IMR-90 (cell line): ENCODE data around the gene GTF2A1. TPM values are rescaled to one million over a fixed set of nuclear protein-coding genes. Genes with fewer than 3 reads are reported as not detected.

Experiments used
- ATAC-seq: fragments of 200-7000 bp; cut with Tn5 transposase; 2 replicates; pipeline ENCODE4 v1.9.1; 2020; ENCODE audit warnings: low read depth, mild to moderate bottlenecking, moderate library complexity
- BruUV-seq: library from RNA; stranded (reverse); fragments of 400-500 nt; replicated peaks from 2 replicates; lab custom pipeline; 2021; lab: Mats Ljungman, UMichigan
- CTCF ChIA-PET: fragments of 300-600 bp; formaldehyde crosslinking; extraction: SDS; loops from one replicate; lab custom pipeline; 2021; ENCODE audit warnings: antibody characterized with exemption; lab: Yijun Ruan, JAX
- POLR2A ChIA-PET: fragments of 300-600 bp; sonication (Branson Sonifier 250); formaldehyde crosslinking; loops from one replicate; lab custom pipeline; 2022; ENCODE audit warnings: antibody characterized with exemption; ENCODE audit not compliant: unreplicated experiment; lab: Charles Lee
- DNase-seq: peaks from one replicate; pipeline ENCODE4 v3.0.0; 2013
- H2AFZ ChIP-seq: replicated peaks from 2 replicates; pipeline ENCODE3; 2013; ENCODE audit warnings: low read length, mild to moderate bottlenecking; ENCODE audit not compliant: poor library complexity
- H2AK5ac ChIP-seq: 2 replicates; pipeline ENCODE4 v1.6.1; 2013; ENCODE audit warnings: low read depth, low read length, inconsistent platforms
- H2AK9ac ChIP-seq: replicated peaks from 2 replicates; pipeline ENCODE3; 2013; ENCODE audit warnings: mild to moderate bottlenecking, low read depth, low read length, moderate library complexity; ENCODE audit not compliant: poor library complexity
- H2BK120ac ChIP-seq: 2 replicates; pipeline ENCODE4 v1.6.1; 2013; ENCODE audit warnings: low read depth, low read length, inconsistent platforms
- H2BK15ac ChIP-seq: 3 replicates; pipeline ENCODE4 v1.6.1; 2013; ENCODE audit warnings: low read depth, low read length, inconsistent platforms
- H2BK20ac ChIP-seq: 2 replicates; pipeline ENCODE4 v1.6.1; 2013; ENCODE audit warnings: low read depth, mild to moderate bottlenecking, inconsistent platforms, low read length, moderate library complexity
- H2BK5ac ChIP-seq: 2 replicates; pipeline ENCODE4 v1.6.1; 2013; ENCODE audit warnings: mild to moderate bottlenecking, low read depth, low read length, inconsistent platforms; ENCODE audit not compliant: poor library complexity, severe bottlenecking
- H3K14ac ChIP-seq: replicated peaks from 2 replicates; pipeline ENCODE4 v1.6.1; 2013; ENCODE audit warnings: low read depth, low read length, inconsistent platforms
- H3K18ac ChIP-seq: 2 replicates; pipeline ENCODE4 v1.6.1; 2013; ENCODE audit warnings: low read depth, low read length, control low read depth
- H3K23ac ChIP-seq: 2 replicates; pipeline ENCODE4 v1.6.1; 2013; ENCODE audit warnings: low read depth, low read length, inconsistent platforms
- H3K27ac ChIP-seq: 2 replicates; pipeline ENCODE4 v1.5.1; 2013; ENCODE audit warnings: mild to moderate bottlenecking, control low read depth, low read length; ENCODE audit not compliant: insufficient read depth
- H3K27me3 ChIP-seq: 2 replicates; pipeline ENCODE4 v1.6.1; 2013; ENCODE audit warnings: low read length; ENCODE audit not compliant: control insufficient read depth, insufficient read depth
- H3K36me3 ChIP-seq: 2 replicates; pipeline ENCODE4 v1.6.1; 2013; ENCODE audit warnings: low read length, mixed read lengths; ENCODE audit not compliant: control insufficient read depth, insufficient read depth
- H3K4ac ChIP-seq: 2 replicates; pipeline ENCODE4 v1.6.1; 2013; ENCODE audit warnings: low read depth, low read length, inconsistent platforms
- H3K4me1 ChIP-seq: 2 replicates; pipeline ENCODE4 v1.6.1; 2013; ENCODE audit warnings: low read length, mixed read lengths; ENCODE audit not compliant: control insufficient read depth, insufficient read depth
- H3K4me2 ChIP-seq: 2 replicates; pipeline ENCODE4 v1.6.1; 2013; ENCODE audit warnings: low read depth, mild to moderate bottlenecking, control low read depth, low read length, moderate library complexity
- H3K4me3 ChIP-seq: 2 replicates; pipeline ENCODE4 v1.5.1; 2013; ENCODE audit warnings: low read depth, mild to moderate bottlenecking, control low read depth, low read length, moderate library complexity; ENCODE audit not compliant: insufficient read depth
- H3K56ac ChIP-seq: 2 replicates; pipeline ENCODE4 v1.6.1; 2013; ENCODE audit warnings: low read length, inconsistent platforms; ENCODE audit not compliant: insufficient read depth; ENCODE audit errors: extremely low read depth
- H3K79me1 ChIP-seq, 2 experiments: 2 replicates each; pipeline ENCODE4 v1.6.1; 2013; ENCODE audit warnings: low read length in 2 of 2, inconsistent platforms in 1 of 2, low read depth in 1 of 2
- H3K9ac ChIP-seq: 2 replicates; pipeline ENCODE4 v1.6.1; 2013; ENCODE audit warnings: low read depth, low read length, control low read depth
- H3K9me1 ChIP-seq: 2 replicates; pipeline ENCODE4 v1.6.1; 2013; ENCODE audit warnings: low read length, inconsistent platforms; ENCODE audit not compliant: insufficient read depth
- H3K9me3 ChIP-seq: 2 replicates; pipeline ENCODE4 v1.6.1; 2013; ENCODE audit warnings: low read length; ENCODE audit not compliant: control insufficient read depth, insufficient read depth
- H4K20me1 ChIP-seq: 2 replicates; pipeline ENCODE4 v1.6.1; 2013; ENCODE audit warnings: low read length, inconsistent platforms; ENCODE audit not compliant: insufficient read depth
- H4K5ac ChIP-seq: 2 replicates; pipeline ENCODE4 v1.6.1; 2013; ENCODE audit warnings: mild to moderate bottlenecking, low read depth, low read length, control low read depth
- H4K8ac ChIP-seq, 2 experiments: 2 replicates each; pipeline ENCODE4 v1.6.1; 2013; ENCODE audit warnings: low read depth in 2 of 2, low read length in 2 of 2, control low read depth in 1 of 2, inconsistent platforms in 1 of 2
- H4K91ac ChIP-seq: 2 replicates; pipeline ENCODE4 v1.6.1; 2013; ENCODE audit warnings: low read depth, low read length, inconsistent platforms; ENCODE audit not compliant: insufficient read depth
- BHLHE40 ChIP-seq: fragments of 150-350 bp; IDR thresholded peaks from 2 replicates; pipeline ENCODE4 v1.6.1; 2016; ENCODE audit warnings: mild to moderate bottlenecking, low read depth, low read length
- CEBPB ChIP-seq: IDR thresholded peaks from 2 replicates; pipeline ENCODE4 v1.6.1; 2012; ENCODE audit warnings: low read depth, low read length, improper control_type of control experiment
- CHD1 ChIP-seq: IDR thresholded peaks from 2 replicates; pipeline ENCODE4 v1.6.1; 2012; ENCODE audit warnings: low read depth, low read length, improper control_type of control experiment
- CTCF ChIP-seq: conservative IDR thresholded peaks from 2 replicates; pipeline ENCODE4 v1.5.1; 2012; ENCODE audit warnings: mild to moderate bottlenecking, low read depth, low read length, improper control_type of control experiment
- ELK1 ChIP-seq: fragments of 150-350 bp; IDR thresholded peaks from 2 replicates; pipeline ENCODE4 v1.6.1; 2016; ENCODE audit warnings: low read depth, mild to moderate bottlenecking, low read length, moderate library complexity, borderline replicate concordance
- FOS ChIP-seq: fragments of 150-350 bp; IDR thresholded peaks from 2 replicates; pipeline ENCODE4 v1.6.1; 2016; ENCODE audit warnings: low read depth, low read length
- MAFK ChIP-seq: IDR thresholded peaks from 2 replicates; pipeline ENCODE4 v1.6.1; 2012; ENCODE audit warnings: low read depth, low read length, improper control_type of control experiment
- MAZ ChIP-seq: IDR thresholded peaks from 2 replicates; pipeline ENCODE4 v1.6.1; 2012; ENCODE audit warnings: low read depth, mild to moderate bottlenecking, low read length, improper control_type of control experiment, moderate library complexity, borderline replicate concordance
- MXI1 ChIP-seq: IDR thresholded peaks from 2 replicates; pipeline ENCODE4 v1.6.1; 2012; ENCODE audit warnings: low read depth, mild to moderate bottlenecking, low read length, moderate library complexity, borderline replicate concordance
- NFE2L2 ChIP-seq: fragments of 150-350 bp; IDR thresholded peaks from 2 replicates; pipeline ENCODE4 v1.6.1; 2016; ENCODE audit warnings: low read depth, mild to moderate bottlenecking, low read length
- POLR2A ChIP-seq: IDR thresholded peaks from 2 replicates; pipeline ENCODE4 v1.6.1; 2012; ENCODE audit warnings: mild to moderate bottlenecking, low read depth, low read length
- RAD21 ChIP-seq: IDR thresholded peaks from 2 replicates; pipeline ENCODE4 v1.6.1; 2012; ENCODE audit warnings: low read length, improper control_type of control experiment
- RCOR1 ChIP-seq: IDR thresholded peaks from 2 replicates; pipeline ENCODE4 v1.6.1; 2012; ENCODE audit warnings: mild to moderate bottlenecking, low read length, improper control_type of control experiment; ENCODE audit not compliant: insufficient replicate concordance
- RFX5 ChIP-seq: IDR thresholded peaks from 2 replicates; pipeline ENCODE4 v1.8.0; 2012; ENCODE audit warnings: low read depth, mild to moderate bottlenecking, low read length, moderate library complexity
- SMC3 ChIP-seq: fragments of 150-350 bp; IDR thresholded peaks from 2 replicates; pipeline ENCODE4 v1.6.1; 2016; ENCODE audit warnings: low read depth, mild to moderate bottlenecking, antibody characterized with exemption, low read length, moderate library complexity
- USF2 ChIP-seq: fragments of 150-350 bp; IDR thresholded peaks from 2 replicates; pipeline ENCODE4 v1.6.1; 2017; ENCODE audit warnings: mild to moderate bottlenecking, antibody characterized with exemption, low read length, low read depth
- WGBS, 2 experiments: methylation state at CpG; one replicate each; pipeline versions ENCODE4 v1.1.5 to v1.1.7; 2013; ENCODE audit warnings: missing lambda C conversion rate in 2 of 2; ENCODE audit not compliant: insufficient read length in 1 of 2; ENCODE audit errors: extremely low coverage in 2 of 2; 5-methylcytosine and 5-hydroxymethylcytosine counted together
- dilution Hi-C: fragments of 300-500 bp; cut with HindIII; formaldehyde crosslinking; loops from one replicate; pipeline ENCODE4 v1.14.3; 2018; ENCODE audit warnings: low sequenced_read_pairs; ENCODE audit not compliant: unreplicated experiment
- in situ Hi-C: fragments of 300-500 bp; cut with MboI; formaldehyde crosslinking; loops from 3 replicates; pipeline ENCODE4 v1.14.3; 2019; ENCODE audit warnings: low sequenced_read_pairs, inconsistent platforms, mixed read lengths
- intact Hi-C: fragments of 100-400 bp; cut with micrococcal nuclease; formaldehyde crosslinking; loops from 2 replicates; pipeline ENCODE4 v1.10.0; 2022
- polyA plus RNA-seq, 3 experiments: library from polyadenylated mRNA; depleted of rRNA; stranded (reverse); fragments of >200 nt; gene quantifications; 2 replicates each; pipeline ENCODE4 v1.2.3, GENCODE V29; 2012; ENCODE audit warnings: low replicate concordance in 1 of 3
- total RNA-seq: library from RNA; depleted of rRNA; stranded (reverse); fragments of >200 nt; gene quantifications from 2 replicates; pipeline ENCODE4 v1.2.3, GENCODE V29; 2012

Gene GTF2A1
- total and polyA plus RNA-seq, 2 of the 4 experiments (the other 2 are of a cell fraction), result 16.0 to 60.4 TPM

DNA sequence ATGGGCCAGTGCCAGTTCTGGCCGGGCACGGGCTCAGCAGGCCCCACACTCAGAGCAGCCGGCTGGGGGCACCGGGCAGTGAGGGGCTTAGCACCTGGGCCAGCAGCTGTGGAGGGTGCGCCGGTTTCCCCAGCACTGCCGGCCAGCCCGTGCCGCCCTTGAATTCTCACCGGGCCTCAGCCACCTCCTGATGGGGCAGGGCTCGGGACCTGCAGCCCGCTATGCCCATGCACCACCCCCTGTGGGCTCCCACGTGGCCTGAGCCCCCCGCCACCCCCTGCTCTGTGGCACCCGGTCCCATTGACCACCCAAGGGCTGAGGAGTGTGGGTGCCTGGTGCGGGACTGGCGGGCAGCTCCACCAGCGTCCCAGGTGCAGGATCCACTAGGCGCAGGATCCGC is 15.4 kb upstream of the GTF2A1 start:
- no peak overlapping the region for H2AFZ ChIP-seq
- DNase-seq (no peak), ATAC-seq (no peak)
- no peak overlapping the region for H4K8ac ChIP-seq
- H3K23ac ChIP-seq, result no peak overlapping the region
- H3K9me1 ChIP-seq, result no peaks in the 10 kb centered on the region
- H2BK5ac ChIP-seq, result no peak overlapping the region
- no peak overlapping the region for H3K18ac ChIP-seq
- H3K56ac ChIP-seq, result no peak overlapping the region
- H2BK20ac ChIP-seq, result no peak overlapping the region
- POLR2A ChIA-PET, result no interaction called here
- H3K4me3 ChIP-seq, result no peak overlapping the region
- in situ Hi-C loops, result no loop called here
- intact Hi-C loops, result no loop called here
- no peak overlapping the region for H3K9ac ChIP-seq
- no peak overlapping the region for H3K14ac ChIP-seq
- H3K36me3 ChIP-seq, result no peaks in the 10 kb centered on the region
- no peak overlapping the region for H3K27ac ChIP-seq
- WGBS, 2 experiments, result 80% methylated on average over 3 of the region's 20 CpGs; no CpG with 5 or more reads in 1 of the 2 experiments
- no peak overlapping the region for H3K4me2 ChIP-seq
- no peak overlapping the region for H2BK120ac ChIP-seq
- H3K4me1 ChIP-seq, result no peaks in the 10 kb centered on the region
- H2AK5ac ChIP-seq, result no peak overlapping the region
- dilution Hi-C loops, result no loop called here
- no peak overlapping the region for H4K91ac ChIP-seq
- no peaks in the 10 kb centered on the region for H3K79me1 ChIP-seq
- no peaks in the 10 kb centered on the region for H3K9me3 ChIP-seq
- no peak overlapping the region for H3K4ac ChIP-seq
- no peak overlapping the region for H2AK9ac ChIP-seq
- H4K5ac ChIP-seq, result no peak overlapping the region
- no TSS peak for BruUV-seq
- TF ChIP-seq USF2 (no peak), MXI1 (no peak), BHLHE40 (no peak), ELK1 (no peak), CTCF (no peak), RAD21 (no peak), POLR2A (no peak), FOS (no peak), RCOR1 (no peak), NFE2L2 (no peak), CHD1 (no peak), CEBPB (no peak), SMC3 (no peak), MAZ (no peak), RFX5 (no peak), MAFK (no peak)
- no peaks in the 10 kb centered on the region for H4K20me1 ChIP-seq
- no peak overlapping the region for H2BK15ac ChIP-seq
- H3K27me3 ChIP-seq, result no peaks in the 10 kb centered on the region
- CTCF ChIA-PET, result no interaction called here
